ENCODE measurements around the gene SEL1L3. TPM values are rescaled to one million over a fixed set of nuclear protein-coding genes. Genes with fewer than 3 reads are reported as not detected.

The SEL1L3 gene
- polyA plus RNA-seq, 1 donor, result 26.1 TPM

DNA sequence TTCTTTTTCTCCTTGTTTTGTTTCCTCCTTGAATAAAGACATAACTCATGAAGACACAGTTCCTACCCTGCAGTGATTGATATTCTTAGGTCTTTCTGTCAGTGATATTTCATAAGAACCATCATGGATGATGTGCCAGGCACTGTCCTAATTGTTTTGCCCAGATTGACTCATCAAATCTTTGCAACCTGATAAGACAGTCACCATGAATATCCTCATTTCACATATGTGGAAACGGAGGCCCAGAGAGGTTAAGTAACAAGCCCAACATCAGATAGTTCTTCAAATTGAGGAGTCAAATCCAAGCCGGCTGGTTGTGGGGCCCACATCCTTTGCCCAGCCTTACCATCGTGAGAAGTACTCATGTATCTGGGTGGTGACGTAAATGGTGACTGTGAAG lies 69.9 kb downstream of the SEL1L3 start:
- no peak for DNase-seq

DNA sequence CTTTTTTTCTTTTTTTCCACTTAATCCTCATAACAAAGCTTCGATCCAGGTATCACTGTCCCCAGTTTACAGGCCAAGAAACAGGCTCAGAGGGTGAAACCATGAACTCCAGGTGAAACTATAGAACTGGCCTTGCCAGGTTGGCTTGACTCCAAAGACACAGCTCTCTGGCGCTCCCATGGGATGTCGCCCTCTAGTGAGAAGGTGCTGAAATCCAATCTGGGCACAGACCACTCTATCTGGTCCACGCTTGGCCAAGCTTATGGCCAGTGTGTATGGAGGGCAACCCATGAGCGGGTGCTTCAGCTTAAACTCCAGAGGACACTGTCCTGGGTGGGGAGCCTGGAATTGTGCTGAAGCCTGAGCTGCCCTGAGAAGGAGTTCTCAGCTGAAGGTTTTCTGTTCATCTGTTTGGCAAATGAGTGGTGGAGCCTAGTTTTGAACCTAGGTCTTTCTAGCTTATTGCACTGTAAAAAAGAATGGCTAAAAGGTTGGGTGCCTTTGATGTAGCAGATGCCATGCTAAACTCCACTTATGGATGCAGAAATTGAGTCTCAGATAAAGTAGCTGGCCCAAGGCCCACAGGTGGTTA lies 70.5 kb downstream of the SEL1L3 start:
- no peak for DNase-seq

GRCh38 chr4:25790024-25790423 lies 72.8 kb downstream of the SEL1L3 start:
- no peak for DNase-seq

DNA sequence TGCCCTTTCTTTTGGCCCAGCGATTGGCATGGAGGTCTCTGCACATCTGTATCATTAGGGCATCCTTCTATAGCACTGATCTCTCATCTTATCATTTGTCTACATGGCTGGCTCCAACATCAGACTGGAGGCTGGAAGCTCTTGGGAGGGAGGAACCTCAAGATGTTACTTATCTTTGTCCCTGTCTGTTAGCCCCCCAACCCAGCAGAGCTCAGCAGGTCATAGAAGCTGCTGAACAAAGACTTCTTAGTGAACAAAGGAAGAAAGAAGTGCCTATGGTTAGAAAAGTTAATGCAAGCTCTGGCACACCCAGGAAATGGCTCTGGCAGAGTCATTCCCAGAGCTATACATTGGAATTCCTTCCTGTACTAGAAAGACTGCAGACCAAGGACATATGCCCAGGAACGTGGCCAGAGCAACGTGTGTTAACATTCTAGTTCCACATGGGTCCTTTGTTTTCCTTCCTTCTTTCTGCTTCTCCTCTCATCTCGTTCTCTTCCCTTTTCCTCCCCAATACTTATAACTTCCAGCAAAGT lies 74.0 kb downstream of the SEL1L3 start:
- DNase-seq, result no peak

GRCh38 chr4:25786497-25787065 lies 76.2 kb downstream of the SEL1L3 start:
- peak; percentile 53 for DNase-seq

- DNase-seq, result no peak
Observed at GRCh38 chr4:25783943-25784342, 78.8 kb downstream of the SEL1L3 start.

DNA sequence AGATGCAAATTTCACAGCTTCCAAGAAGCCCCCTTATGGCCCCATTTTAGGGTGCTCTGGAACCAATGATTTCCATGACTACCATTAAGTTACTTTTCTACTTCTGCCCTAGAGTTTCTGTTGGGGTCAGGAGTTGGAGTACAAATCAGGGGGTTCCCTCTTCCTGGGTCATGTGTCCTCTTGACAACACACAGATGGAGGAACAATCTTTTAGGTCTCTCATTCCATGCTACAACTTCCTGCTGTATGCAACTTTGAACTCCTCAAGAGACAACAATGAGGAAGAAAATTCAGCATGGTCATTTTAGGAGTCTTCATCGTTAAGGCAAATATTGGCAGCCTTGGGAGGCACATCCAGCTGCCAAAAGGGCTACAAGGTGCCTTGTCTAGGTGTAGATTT lies 79.7 kb downstream of the SEL1L3 start:
- DNase-seq, result no peak

GRCh38 chr4:25782482-25782881 lies 80.3 kb downstream of the SEL1L3 start:
- DNase-seq, result no peak

DNA sequence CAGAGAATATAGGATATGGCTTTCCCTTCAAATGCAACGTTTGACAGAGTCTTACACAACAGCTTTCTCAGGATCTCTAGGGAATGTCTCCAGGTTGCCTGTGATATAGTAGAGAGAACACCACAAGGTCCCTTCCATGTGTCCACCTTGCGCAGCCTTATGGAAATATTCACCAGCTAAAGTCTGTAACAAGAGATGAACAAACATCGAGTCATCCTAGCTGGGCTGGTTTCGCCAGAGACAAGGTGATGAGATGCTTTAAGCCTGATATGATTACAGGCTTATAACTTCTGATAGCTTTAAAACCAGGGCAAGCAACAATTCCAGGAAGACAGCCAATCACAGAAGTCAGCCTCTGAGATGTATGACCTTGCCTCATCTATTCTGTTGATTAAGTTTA lies 83.8 kb downstream of the SEL1L3 start:
- DNase-seq, result no peak

DNA sequence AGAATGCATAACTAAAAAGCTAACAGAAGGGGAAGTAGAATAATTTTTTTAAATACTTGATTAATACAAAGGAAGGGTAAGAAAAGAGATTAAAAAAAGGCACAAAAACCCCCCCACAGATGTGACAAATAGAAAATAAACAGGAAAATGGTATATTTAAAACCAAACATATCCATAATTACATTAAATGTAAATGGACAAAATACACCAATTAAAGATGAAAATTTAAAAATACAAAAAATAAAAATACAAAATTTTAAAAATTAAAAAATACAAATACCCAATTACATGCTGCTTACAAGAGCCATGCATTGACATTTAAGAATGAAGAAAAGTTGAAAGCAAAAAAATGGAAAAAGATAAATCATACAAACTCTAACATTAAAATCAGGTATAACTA lies 86.0 kb downstream of the SEL1L3 start:
- no peak for DNase-seq

DNA sequence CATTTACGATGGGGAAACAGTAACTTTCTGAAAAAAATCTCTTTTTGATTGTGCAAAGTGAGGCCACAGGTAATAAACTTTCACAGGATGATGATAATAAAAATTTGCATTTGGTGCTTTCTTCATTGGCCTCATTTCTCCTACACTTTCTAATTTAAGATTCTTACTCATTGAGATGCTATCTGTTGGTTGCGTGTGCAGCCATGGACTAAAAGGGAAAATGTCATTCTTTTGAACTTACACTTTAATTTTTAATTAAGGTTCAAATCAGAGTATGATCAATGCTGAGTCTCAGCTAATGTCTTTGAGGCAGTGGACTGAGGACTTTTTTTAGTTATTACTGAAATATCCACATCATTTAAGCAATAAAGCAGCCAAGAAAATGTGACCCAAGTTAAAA lies 87.6 kb downstream of the SEL1L3 start:
- DNase-seq, result no peak

DNA sequence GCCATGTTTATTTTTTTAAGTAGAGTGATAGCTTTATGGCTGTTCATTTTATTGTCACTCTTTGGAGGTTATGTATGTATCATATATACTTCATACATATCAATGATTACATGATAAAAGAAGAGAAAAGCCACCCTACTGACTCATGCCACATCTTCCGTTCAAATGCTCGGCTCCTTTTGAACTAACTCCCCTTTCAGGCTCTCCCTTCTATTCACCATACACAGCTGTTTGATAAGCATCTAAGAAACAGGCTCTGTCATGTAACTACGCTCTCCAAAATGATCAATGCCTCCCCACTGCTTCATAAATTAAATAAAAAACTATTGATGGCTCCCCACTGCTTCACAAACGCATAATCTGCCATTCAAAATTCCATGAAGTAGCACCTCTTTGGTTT lies 89.4 kb downstream of the SEL1L3 start:
- no peak for DNase-seq

DNA sequence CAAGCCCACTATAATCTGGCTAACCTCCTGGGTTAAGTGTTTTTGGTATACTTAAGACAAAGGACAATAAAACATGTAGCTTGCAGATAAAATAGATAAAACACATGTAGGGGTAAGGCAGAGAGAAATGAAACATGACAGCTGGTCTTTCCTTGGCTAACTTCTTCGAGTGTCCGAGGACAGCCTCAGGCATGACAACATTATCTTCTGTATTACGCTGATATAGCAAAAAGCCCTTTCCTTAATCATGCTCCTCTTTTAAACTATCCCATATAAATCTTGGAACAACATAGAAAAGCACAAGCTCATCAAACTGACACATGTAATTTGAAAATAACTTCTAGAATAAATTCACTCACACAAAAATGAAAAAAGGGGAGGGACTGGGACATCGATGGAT lies 91.1 kb downstream of the SEL1L3 start:
- DNase-seq, result no peak

- no peak for DNase-seq
Observed at GRCh38 chr4:25770847-25771246, 91.9 kb downstream of the SEL1L3 start.

- no peak for DNase-seq
Observed at GRCh38 chr4:25769251-25769650, 93.5 kb downstream of the SEL1L3 start.

- peak; percentile 75 for DNase-seq
Observed at GRCh38 chr4:25767877-25768725, 94.7 kb downstream of the SEL1L3 start.

GRCh38 chr4:25760518-25761157 lies 102.2 kb downstream of the SEL1L3 start:
- no peak for DNase-seq

GRCh38 chr4:25760048-25760447 lies 102.7 kb downstream of the SEL1L3 start:
- DNase-seq, result no peak

DNA sequence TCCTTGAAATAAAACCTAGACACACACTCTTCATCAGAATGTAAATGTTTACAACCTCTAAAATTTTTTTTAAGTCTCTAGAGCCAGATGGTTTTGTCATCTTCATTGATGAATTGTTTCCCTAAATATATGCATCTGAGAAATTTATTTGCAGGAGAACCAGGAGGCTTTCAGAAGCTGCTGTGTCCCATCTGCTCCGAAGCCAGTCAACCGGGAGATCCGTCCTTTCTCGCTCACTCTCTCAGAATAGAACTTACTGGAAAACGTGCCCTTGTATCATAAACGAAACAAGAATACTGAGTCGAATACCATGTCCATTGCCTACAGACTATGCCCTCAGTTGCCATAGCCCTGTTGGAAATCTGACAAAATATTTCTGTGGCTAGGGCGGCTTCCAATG lies 103.7 kb downstream of the SEL1L3 start:
- DNase-seq, result no peak

GRCh38 chr4:25757452-25757851 lies 105.3 kb downstream of the SEL1L3 start:
- no peak for DNase-seq

GRCh38 chr4:25756503-25756902 lies 106.3 kb downstream of the SEL1L3 start:
- no peak for DNase-seq

DNA sequence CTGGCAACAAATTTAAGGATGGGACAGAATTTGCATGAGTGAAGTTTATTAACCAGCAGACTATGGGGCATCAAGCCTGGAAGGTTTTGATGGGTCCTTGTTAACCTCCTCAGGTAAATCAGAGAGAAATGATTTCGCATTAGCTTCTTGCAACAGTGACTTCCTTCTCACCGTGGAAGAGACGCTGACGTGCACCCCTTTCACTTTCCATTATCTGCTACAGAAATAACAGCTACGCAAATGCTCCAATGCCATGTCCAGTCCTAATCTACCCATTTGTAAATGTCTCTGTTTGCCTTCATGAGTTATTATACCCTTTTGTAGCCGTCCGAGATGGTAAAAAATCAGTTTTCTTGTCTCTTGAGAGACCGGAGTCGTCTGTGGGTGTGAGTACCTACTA lies 106.9 kb downstream of the SEL1L3 start:
- DNase-seq, result no peak

- DNase-seq, result no peak
Observed at GRCh38 chr4:25753239-25753638, 109.5 kb downstream of the SEL1L3 start.

Measured in left kidney (tissue), 2 donors.